Stomach (tissue), 9 donors: ENCODE results near the gene CDHR5. TPM values are rescaled to one million over a fixed set of nuclear protein-coding genes. Genes with fewer than 3 reads are reported as not detected.

ENCODE experiments used
- DNase-seq, 2 donors: peaks; one replicate each; pipeline versions ENCODE4 v3.0.0 to v3.0.0-alpha.2; 2013 to 2019
- H3K27ac ChIP-seq, 5 donors: fragments of 200-600 bp in 4 of 5; sonication (generic) in 4 of 5; one replicate each; pipeline ENCODE4 v1.5.1; 2013 to 2019; ENCODE audit warnings: mild to moderate bottlenecking in 1 of 5, moderate library complexity in 1 of 5
- H3K27me3 ChIP-seq, 3 donors: fragments of 200-600 bp; sonication (generic); one replicate each; pipeline ENCODE4 v1.5.1; 2017 to 2019; ENCODE audit warnings: mixed run types in 1 of 3
- H3K36me3 ChIP-seq, 4 donors: fragments of 200-600 bp; sonication (generic); 1 replicate in 3 of 4; 2 replicates in 1 of 4; pipeline ENCODE4 v1.5.1; 2016 to 2019
- H3K4me1 ChIP-seq, 4 donors: fragments of 200-600 bp; sonication (generic); one replicate each; pipeline ENCODE4 v1.5.1; 2016 to 2019
- H3K4me3 ChIP-seq, 4 donors: fragments of 200-600 bp; sonication (generic) in 3 of 4; one replicate each; pipeline ENCODE4 v1.5.1; 2016 to 2019; ENCODE audit warnings: mild to moderate bottlenecking in 1 of 4
- H3K9me3 ChIP-seq, 4 donors: fragments of 200-600 bp; sonication (generic); one replicate each; pipeline ENCODE4 v1.5.1; 2016 to 2019
- EP300 ChIP-seq: sonication (generic); formaldehyde crosslinking; IDR thresholded peaks from one replicate; pipeline ENCODE4 v1.6.1; 2017; ENCODE audit warnings: antibody characterized with exemption
- POLR2A ChIP-seq, 4 donors: fragments of 450-650 bp; IDR thresholded peaks; one replicate each; pipeline ENCODE4 v1.6.1; 2016; ENCODE audit warnings: antibody characterized with exemption in 4 of 4, control low read depth in 2 of 4, mild to moderate bottlenecking in 1 of 4, moderate library complexity in 1 of 4
- POLR2AphosphoS5 ChIP-seq, 3 donors: sonication (generic); formaldehyde crosslinking; IDR thresholded peaks; one replicate each; pipeline ENCODE4 v1.6.1; 2016; ENCODE audit warnings: antibody characterized with exemption in 3 of 3
- WGBS, 5 donors: extraction: QIAGEN DNeasy Blood & Tissue Kit in 3 of 5; methylation state at CpG; one replicate each; pipeline versions ENCODE4 v1.1.5 to v1.1.7; 2013 to 2018; 5-methylcytosine and 5-hydroxymethylcytosine counted together
- intact Hi-C: fragments of 100-400 bp; cut with DNase I; formaldehyde crosslinking; loops from one replicate; pipeline ENCODE4 v1.15.1; 2023; ENCODE audit warnings: low total_unique reads
- polyA plus RNA-seq, 3 donors: library from polyadenylated mRNA; stranded (reverse); fragments of 200-250 nt; gene quantifications; one replicate each; pipeline ENCODE4 v1.2.3, GENCODE V29; 2013
- total RNA-seq, 5 donors: library from RNA; depleted of rRNA; stranded (reverse); fragments of >200 nt; gene quantifications; one replicate each; pipeline versions ENCODE4 v1.1.0 to v1.2.3, GENCODE V29; 2014 to 2016
- TF ChIP-seq, protein P1 (sequence below), 7 experiments: fragments of 450-650 bp in 4 of 7; fragments of 200-600 bp in 3 of 7; sonication (generic) in 3 of 7; IDR thresholded peaks; one replicate each; pipeline ENCODE4 v1.5.1; 2016 to 2019; ENCODE audit warnings: antibody characterized with exemption in 7 of 7, control low read depth in 2 of 7, mild to moderate bottlenecking in 1 of 7
- donor health status: healthy with polysubstance abuse.
- donor health status: Bipolar disorder and iron deficiency.
- donor health status: healthy.

CDHR5 gene
- total and polyA plus RNA-seq, 8 donors: 0.38 to 92.1 (median 2.8) TPM

DNA sequence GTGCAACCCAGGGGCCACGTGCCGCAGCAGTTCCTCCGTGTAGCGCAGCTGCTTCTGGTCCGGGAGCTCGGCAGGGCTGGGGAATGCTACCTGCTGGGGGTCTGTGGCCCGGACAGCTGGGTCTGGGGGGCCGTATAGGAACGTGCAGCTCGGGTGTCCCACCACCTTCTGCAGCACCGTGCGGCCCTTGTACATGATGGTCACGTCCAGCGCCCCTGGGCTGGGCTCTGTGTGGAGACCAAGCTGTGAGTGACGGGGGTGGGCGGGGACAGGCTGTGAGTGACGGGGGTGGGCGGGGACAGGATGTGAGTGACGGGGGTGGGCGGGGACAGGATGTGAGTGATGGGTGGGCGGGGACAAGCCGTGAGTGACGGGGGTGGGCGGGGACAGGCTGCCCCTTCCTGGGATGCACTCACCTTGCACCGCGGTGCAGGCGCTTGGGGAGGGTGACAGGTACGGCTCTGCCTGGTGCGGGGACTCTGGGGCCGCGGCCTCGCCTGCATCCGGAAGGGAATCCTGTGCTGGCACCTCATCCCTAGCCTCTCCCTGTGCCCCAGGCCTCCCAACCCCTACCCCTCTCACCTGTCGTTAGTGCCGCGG lies 11.3 kb downstream of the CDHR5 start:
- H3K27me3 ChIP-seq: no peaks in the 10 kb centered on the region
- no peak for TF ChIP-seq EP300
- TF ChIP-seq, protein P1, sequence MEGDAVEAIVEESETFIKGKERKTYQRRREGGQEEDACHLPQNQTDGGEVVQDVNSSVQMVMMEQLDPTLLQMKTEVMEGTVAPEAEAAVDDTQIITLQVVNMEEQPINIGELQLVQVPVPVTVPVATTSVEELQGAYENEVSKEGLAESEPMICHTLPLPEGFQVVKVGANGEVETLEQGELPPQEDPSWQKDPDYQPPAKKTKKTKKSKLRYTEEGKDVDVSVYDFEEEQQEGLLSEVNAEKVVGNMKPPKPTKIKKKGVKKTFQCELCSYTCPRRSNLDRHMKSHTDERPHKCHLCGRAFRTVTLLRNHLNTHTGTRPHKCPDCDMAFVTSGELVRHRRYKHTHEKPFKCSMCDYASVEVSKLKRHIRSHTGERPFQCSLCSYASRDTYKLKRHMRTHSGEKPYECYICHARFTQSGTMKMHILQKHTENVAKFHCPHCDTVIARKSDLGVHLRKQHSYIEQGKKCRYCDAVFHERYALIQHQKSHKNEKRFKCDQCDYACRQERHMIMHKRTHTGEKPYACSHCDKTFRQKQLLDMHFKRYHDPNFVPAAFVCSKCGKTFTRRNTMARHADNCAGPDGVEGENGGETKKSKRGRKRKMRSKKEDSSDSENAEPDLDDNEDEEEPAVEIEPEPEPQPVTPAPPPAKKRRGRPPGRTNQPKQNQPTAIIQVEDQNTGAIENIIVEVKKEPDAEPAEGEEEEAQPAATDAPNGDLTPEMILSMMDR (IDR thresholded peaks at IDR 0.05): no peak
- TF ChIP-seq POLR2AphosphoS5 (IDR thresholded peaks at IDR 0.05): no peak
- no peak for TF ChIP-seq POLR2A (IDR thresholded peaks at IDR 0.05)
- WGBS, 5 donors: 17 to 55% (median 41%) methylated on average over 12 to 36 of the region's 36 CpGs
- intact Hi-C loops: no loop called here
- DNase-seq: peak; percentile 85 to 86
- H3K4me1 ChIP-seq: peaks cover 36 to 57% (median 51%) of the 10 kb centered on the region in 4 donors
- no peaks in the 10 kb centered on the region for H3K9me3 ChIP-seq
- peak overlapping the region in 3 of 4 donors; percentile 17 to 61 (median 58) for H3K4me3 ChIP-seq
- peaks cover 53 to 68% (median 61%) of the 10 kb centered on the region in 4 donors for H3K36me3 ChIP-seq
- peak overlapping the region; percentile 94 to 99 (median 97) for H3K27ac ChIP-seq

DNA sequence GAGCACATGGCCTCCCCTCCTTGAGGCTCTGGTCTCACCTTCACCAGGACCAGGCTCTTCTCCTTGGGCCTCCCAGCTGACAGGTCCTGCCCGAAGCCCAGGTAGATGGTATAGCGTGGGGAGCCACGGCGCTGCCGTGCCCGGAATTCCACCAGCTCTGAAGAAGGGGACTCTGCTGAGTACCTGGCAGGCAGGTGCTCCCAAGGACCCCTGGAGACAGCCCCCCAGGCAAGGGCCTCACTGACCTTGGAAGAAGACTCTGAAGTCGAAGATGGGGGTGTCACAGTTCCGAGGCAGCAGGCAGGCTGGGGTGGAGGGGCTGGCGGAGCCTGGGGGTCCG lies 11.8 kb downstream of the CDHR5 start:
- WGBS, 5 donors: 81 to 93% (median 87%) methylated on average over 3 to 10 of the region's 10 CpGs
- intact Hi-C loops: no loop called here
- TF ChIP-seq POLR2AphosphoS5 (IDR thresholded peaks at IDR 0.05) (no peak), EP300 (no peak), POLR2A (IDR thresholded peaks at IDR 0.05) (no peak)
- TF ChIP-seq, protein P1 (IDR thresholded peaks at IDR 0.05): no peak

DNA sequence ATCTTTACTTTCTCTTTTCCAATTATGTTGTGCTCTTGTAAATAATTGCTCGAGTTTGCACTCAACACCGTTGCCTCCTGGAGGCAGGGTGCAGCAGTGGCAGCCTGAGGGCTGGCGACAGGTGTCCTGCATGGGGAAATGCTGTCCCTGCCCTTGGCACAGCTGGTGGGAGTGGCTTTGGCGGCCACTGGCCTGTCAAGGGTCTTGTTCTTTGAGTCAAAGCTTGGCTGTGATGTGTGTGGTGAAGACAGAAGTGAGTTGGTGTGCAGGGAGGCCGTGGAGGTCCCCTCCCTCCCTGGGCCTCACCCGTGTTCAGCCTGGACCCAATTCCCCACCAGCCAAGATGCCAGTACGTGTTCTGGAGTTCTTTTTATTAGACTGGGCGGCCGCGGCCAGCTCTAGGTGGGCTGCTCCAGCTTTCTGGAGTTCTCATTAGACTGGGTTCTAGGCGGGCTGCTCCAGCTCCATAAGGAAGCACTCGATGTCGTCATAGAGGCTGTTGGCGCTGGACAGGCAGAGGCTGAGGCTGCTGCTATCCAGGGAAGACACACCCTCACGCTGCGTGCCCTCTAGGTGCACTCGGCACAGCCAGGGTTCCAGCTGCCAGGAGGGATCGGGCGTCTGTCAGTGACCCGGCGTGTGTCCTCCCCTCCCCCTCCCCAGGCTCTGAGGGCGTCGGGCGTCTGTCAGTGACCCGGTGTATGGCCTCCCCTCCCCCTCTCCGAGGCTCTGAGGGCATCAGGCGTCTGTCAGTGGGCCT lies 12.4 kb downstream of the CDHR5 start:
- H3K36me3 ChIP-seq: peaks cover 59 to 72% (median 67%) of the 10 kb centered on the region in 4 donors

More for the DNA sequence above, 11.8 kb downstream of the CDHR5 start:
- Histone ChIP-seq H3K27ac (peak overlapping the region; percentile 50 to 99 (median 68)), H3K27me3 (no peaks in the 10 kb centered on the region), H3K9me3 (no peaks in the 10 kb centered on the region), H3K36me3 (peaks cover 56 to 68% (median 63%) of the 10 kb centered on the region in 4 donors), H3K4me1 (peaks cover 36 to 57% (median 51%) of the 10 kb centered on the region in 4 donors), H3K4me3 (peak overlapping the region in 1 of 4 donors; percentile 58)
- DNase-seq: no peak

More for the DNA sequence above, 12.4 kb downstream of the CDHR5 start:
- TF ChIP-seq POLR2A (IDR thresholded peaks at IDR 0.05) (no peak), EP300 (no peak), POLR2AphosphoS5 (IDR thresholded peaks at IDR 0.05) (no peak)
- TF ChIP-seq, protein P1 (IDR thresholded peaks at IDR 0.05): peak in 4 of 7 experiments; percentile 16 to 74 (median 53)
- H3K4me1 ChIP-seq: peaks cover 36 to 57% (median 51%) of the 10 kb centered on the region in 4 donors
- 49 to 65% (median 56%) methylated on average over 13 to 27 of the region's 27 CpGs for WGBS, 5 donors
- peak; percentile 62 to 76 for DNase-seq
- H3K9me3 ChIP-seq: no peaks in the 10 kb centered on the region
- peak overlapping the region; percentile 61 to 99 (median 68) for H3K27ac ChIP-seq
- intact Hi-C loops: no loop called here
- no peaks in the 10 kb centered on the region for H3K27me3 ChIP-seq
- H3K4me3 ChIP-seq: peak overlapping the region in 1 of 4 donors; percentile 58
